PC-9 (cell line): Measurements from ENCODE around the gene OSBPL8. TPM values are rescaled to one million over a fixed set of nuclear protein-coding genes. Genes with fewer than 3 reads are reported as not detected.

ENCODE experiments used
- BruUV-seq: library from RNA; stranded (reverse); fragments of 400-500 nt; replicated peaks from 2 replicates; lab custom pipeline; 2021; lab: Mats Ljungman, UMichigan
- CTCF ChIA-PET: fragments of 300-600 bp; sonication (Branson Sonifier 250); formaldehyde crosslinking; loops from one replicate; lab custom pipeline; 2022; ENCODE audit warnings: antibody characterized with exemption; lab: Charles Lee
- POLR2A ChIA-PET: fragments of 300-600 bp; sonication (Branson Sonifier 250); formaldehyde crosslinking; loops from one replicate; lab custom pipeline; 2022; ENCODE audit warnings: antibody characterized with exemption; ENCODE audit not compliant: unreplicated experiment; lab: Charles Lee
- DNase-seq, 2 experiments: peaks; one replicate each; pipeline versions ENCODE4 v3.0.0 to v3.0.0-alpha.2; 2015 to 2022; ENCODE audit warnings: mixed read lengths in 1 of 2
- H2AFZ ChIP-seq: fragments of 200-600 bp; sonication (generic); 2 replicates; pipeline ENCODE4 v1.8.1; 2017; ENCODE audit warnings: antibody characterized with exemption
- H3F3A ChIP-seq: fragments of 200-600 bp; sonication (generic); 2 replicates; pipeline ENCODE4 v1.8.1; 2017; ENCODE audit warnings: antibody characterized with exemption, mild to moderate bottlenecking, low read depth; ENCODE audit not compliant: insufficient read depth
- H3K27ac ChIP-seq: fragments of 200-600 bp; sonication (generic); 2 replicates; pipeline ENCODE4 v1.6.1; 2016; ENCODE audit warnings: mixed run types
- H3K27me3 ChIP-seq: fragments of 200-600 bp; sonication (generic); 2 replicates; pipeline ENCODE4 v1.6.1; 2016; ENCODE audit warnings: low read depth, mixed run types; ENCODE audit not compliant: insufficient read depth
- H3K36me3 ChIP-seq: fragments of 200-600 bp; sonication (generic); 2 replicates; pipeline ENCODE4 v1.6.1; 2016; ENCODE audit warnings: low read depth, mixed run types
- H3K4me1 ChIP-seq: fragments of 200-600 bp; sonication (generic); replicated peaks from 2 replicates; pipeline ENCODE4 v1.6.1; 2016; ENCODE audit warnings: mixed run types; ENCODE audit not compliant: insufficient read depth
- H3K4me2 ChIP-seq: fragments of 200-600 bp; sonication (generic); 2 replicates; pipeline ENCODE4 v1.6.1; 2017; ENCODE audit warnings: mixed run types
- H3K4me3 ChIP-seq: fragments of 200-600 bp; sonication (generic); 2 replicates; pipeline ENCODE4 v1.6.1; 2016; ENCODE audit warnings: mixed run types
- H3K79me2 ChIP-seq: fragments of 200-600 bp; sonication (generic); 2 replicates; pipeline ENCODE4 v1.6.1; 2017; ENCODE audit warnings: low read depth, mixed run types
- H3K9me2 ChIP-seq: fragments of 200-600 bp; sonication (generic); 2 replicates; pipeline ENCODE4 v1.8.1; 2017; ENCODE audit warnings: mild to moderate bottlenecking; ENCODE audit not compliant: insufficient read depth
- H3K9me3 ChIP-seq: fragments of 200-600 bp; sonication (generic); 2 replicates; pipeline ENCODE4 v1.8.1; 2016; ENCODE audit warnings: low read depth; ENCODE audit not compliant: insufficient read depth
- H4K20me1 ChIP-seq: fragments of 200-600 bp; sonication (generic); 2 replicates; pipeline ENCODE4 v1.8.1; 2017; ENCODE audit not compliant: insufficient read depth
- CTCF ChIP-seq: fragments of 200-600 bp; sonication (generic); conservative IDR thresholded peaks from 2 replicates; pipeline ENCODE4 v1.6.1; 2017; ENCODE audit warnings: mixed run types, antibody characterized with exemption, mild to moderate bottlenecking, moderate library complexity
- EZH2 ChIP-seq: fragments of 200-600 bp; sonication (generic); IDR thresholded peaks from 2 replicates; pipeline ENCODE4 v1.8.0; 2017; ENCODE audit warnings: antibody characterized with exemption, low read depth
- intact Hi-C: fragments of 100-400 bp; cut with micrococcal nuclease; formaldehyde crosslinking; loops from one replicate; pipeline ENCODE4 v1.10.0; 2022; ENCODE audit not compliant: unreplicated experiment
- total RNA-seq: library from RNA; stranded (reverse); gene quantifications from 2 replicates; pipeline ENCODE4 v1.2.3, GENCODE V29; 2021

Gene OSBPL8
- total RNA-seq, 1 experiment from 2014 or later = 53.2 TPM

- intact Hi-C loops = no loop called here
- Histone ChIP-seq H3K4me2 (no peak overlapping the region), H3K79me2 (no peaks in the 10 kb centered on the region), H3K9me2 (no peaks in the 10 kb centered on the region), H3K27me3 (no peaks in the 10 kb centered on the region), H3K9me3 (no peaks in the 10 kb centered on the region), H3K4me3 (no peak overlapping the region), H3K4me1 (no peaks in the 10 kb centered on the region), H2AFZ (no peak overlapping the region), H4K20me1 (no peaks in the 10 kb centered on the region), H3F3A (no peaks in the 10 kb centered on the region), H3K36me3 (peaks cover 6% of the 10 kb centered on the region; the same call in 1 of the 2 replicates), H3K27ac (no peak overlapping the region)
- CTCF ChIA-PET = interaction anchor here (0.6 kb wide), 1 partner anchor 149 kb away, joined by 4 read pairs; no protein-coding TSS in a partner anchor
- no peak for TF ChIP-seq EZH2
- no peak for TF ChIP-seq CTCF
- POLR2A ChIA-PET = no interaction called here
- no TSS peak for BruUV-seq
- DNase-seq = no peak
Measured at GRCh38 chr12:76375470-76375869, 184.1 kb downstream of the OSBPL8 start.

GRCh38 chr12:76374386-76375020, 185.1 kb downstream of the OSBPL8 start:
- Histone ChIP-seq H3F3A (no peaks in the 10 kb centered on the region), H3K9me2 (no peaks in the 10 kb centered on the region), H3K4me3 (no peak overlapping the region), H3K79me2 (no peaks in the 10 kb centered on the region), H3K36me3 (peaks cover 6% of the 10 kb centered on the region; the same call in 1 of the 2 replicates), H3K27ac (no peak overlapping the region), H3K4me1 (no peaks in the 10 kb centered on the region), H3K9me3 (no peaks in the 10 kb centered on the region), H4K20me1 (no peaks in the 10 kb centered on the region), H3K4me2 (no peak overlapping the region), H2AFZ (no peak overlapping the region), H3K27me3 (no peaks in the 10 kb centered on the region)
- intact Hi-C loops = no loop called here
- DNase-seq = no peak
- no peak for TF ChIP-seq CTCF
- no peak for TF ChIP-seq EZH2
- CTCF ChIA-PET = no interaction called here
- BruUV-seq = no TSS peak
- POLR2A ChIA-PET = no interaction called here

- ChIA-PET CTCF (no interaction called here), POLR2A (no interaction called here)
- no peaks in the 10 kb centered on the region for H3F3A ChIP-seq
- no peak overlapping the region for H3K4me3 ChIP-seq
- no peak for TF ChIP-seq EZH2
- TF ChIP-seq CTCF = no peak
- no TSS peak for BruUV-seq
- H3K4me1 ChIP-seq = no peaks in the 10 kb centered on the region
- no peak for DNase-seq
- 0 out of 2 replicates have a peak, but pooled peaks cover 5% of the 10 kb centered on the region for H3K36me3 ChIP-seq
- H2AFZ ChIP-seq = no peak overlapping the region
- intact Hi-C loops = no loop called here
- 0 out of 2 replicates have a peak, but pooled peaks cover 6% of the 10 kb centered on the region for H3K9me3 ChIP-seq
- H3K27ac ChIP-seq = no peak overlapping the region
- no peaks in the 10 kb centered on the region for H3K27me3 ChIP-seq
- no peaks in the 10 kb centered on the region for H4K20me1 ChIP-seq
- H3K79me2 ChIP-seq = no peaks in the 10 kb centered on the region
- H3K9me2 ChIP-seq = no peaks in the 10 kb centered on the region
- no peak overlapping the region for H3K4me2 ChIP-seq
Measured at GRCh38 chr12:76368230-76368629, 191.3 kb downstream of the OSBPL8 start.
